RWPE2 (cell line): ENCODE data around the gene TFPT.

Experiments used
- ATAC-seq: fragments of 200-7000 bp; cut with Tn5 transposase; 3 replicates; pipeline ENCODE4 v1.9.1; 2021; ENCODE audit warnings: low read depth
- DNase-seq: peaks from one replicate; pipeline ENCODE4 v3.0.0-alpha.2; 2020; ENCODE audit warnings: low spot score
- H3K27ac ChIP-seq: fragments of 450-650 bp; 2 replicates; pipeline ENCODE4 v1.5.1; 2017; ENCODE audit warnings: mild to moderate bottlenecking; ENCODE audit not compliant: poor library complexity, severe bottlenecking
- H3K27me3 ChIP-seq: fragments of 250-450 bp; sonication (Bioruptor Pico); 2 replicates; pipeline ENCODE4 v1.5.1; 2021; ENCODE audit warnings: mild to moderate bottlenecking, moderate library complexity; ENCODE audit not compliant: insufficient read depth, poor library complexity, severe bottlenecking
- H3K36me3 ChIP-seq: fragments of 250-450 bp; sonication (Bioruptor Pico); 2 replicates; pipeline ENCODE4 v1.5.1; 2020; ENCODE audit warnings: low read depth, mild to moderate bottlenecking, moderate library complexity
- H3K4me1 ChIP-seq: fragments of 250-450 bp; sonication (Bioruptor Pico); 2 replicates; pipeline ENCODE4 v1.5.1; 2021; ENCODE audit warnings: mild to moderate bottlenecking, moderate library complexity; ENCODE audit not compliant: insufficient read depth, poor library complexity, severe bottlenecking
- H3K4me3 ChIP-seq: fragments of 250-450 bp; sonication (Bioruptor Pico); 2 replicates; pipeline ENCODE4 v1.5.1; 2021; ENCODE audit warnings: mild to moderate bottlenecking, moderate library complexity; ENCODE audit not compliant: severe bottlenecking
- H3K9me3 ChIP-seq: fragments of 250-450 bp; sonication (Bioruptor Pico); 2 replicates; pipeline ENCODE4 v1.5.1; 2021; ENCODE audit warnings: mild to moderate bottlenecking, moderate library complexity; ENCODE audit not compliant: severe bottlenecking
- TF ChIP-seq, protein P1 (sequence below): fragments of 450-650 bp; IDR thresholded peaks from one replicate; pipeline ENCODE4 v1.5.1; 2017; ENCODE audit warnings: mild to moderate bottlenecking, moderate library complexity; ENCODE audit not compliant: poor library complexity, severe bottlenecking

TFPT gene

DNA sequence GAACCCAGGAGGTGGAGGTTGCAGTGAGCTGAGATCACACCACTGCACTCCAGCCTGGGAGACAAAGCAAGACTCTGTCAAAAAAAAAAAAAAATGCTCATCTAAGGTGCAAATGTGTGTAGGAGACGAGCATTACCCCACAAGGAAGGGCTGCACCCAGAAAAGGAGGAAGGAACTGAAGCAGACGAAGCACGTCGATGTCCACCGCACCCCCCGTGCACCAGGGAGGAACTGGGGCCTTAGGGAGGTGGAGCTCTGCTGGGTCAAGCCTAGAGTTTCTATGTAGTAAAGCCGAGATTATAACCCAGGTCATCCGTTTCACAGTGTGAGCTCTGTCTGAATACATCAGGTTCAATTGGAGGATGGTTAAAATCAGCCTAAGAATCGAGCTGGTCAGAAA lies 52.8 kb downstream of the TFPT start:
- Histone ChIP-seq H3K36me3 (no peaks in the 10 kb centered on the region), H3K9me3 (no peaks in the 10 kb centered on the region), H3K4me3 (no peak overlapping the region), H3K4me1 (no peaks in the 10 kb centered on the region), H3K27ac (no peak overlapping the region), H3K27me3 (no peaks in the 10 kb centered on the region)
- no peak for ATAC-seq
- TF ChIP-seq, protein P1, sequence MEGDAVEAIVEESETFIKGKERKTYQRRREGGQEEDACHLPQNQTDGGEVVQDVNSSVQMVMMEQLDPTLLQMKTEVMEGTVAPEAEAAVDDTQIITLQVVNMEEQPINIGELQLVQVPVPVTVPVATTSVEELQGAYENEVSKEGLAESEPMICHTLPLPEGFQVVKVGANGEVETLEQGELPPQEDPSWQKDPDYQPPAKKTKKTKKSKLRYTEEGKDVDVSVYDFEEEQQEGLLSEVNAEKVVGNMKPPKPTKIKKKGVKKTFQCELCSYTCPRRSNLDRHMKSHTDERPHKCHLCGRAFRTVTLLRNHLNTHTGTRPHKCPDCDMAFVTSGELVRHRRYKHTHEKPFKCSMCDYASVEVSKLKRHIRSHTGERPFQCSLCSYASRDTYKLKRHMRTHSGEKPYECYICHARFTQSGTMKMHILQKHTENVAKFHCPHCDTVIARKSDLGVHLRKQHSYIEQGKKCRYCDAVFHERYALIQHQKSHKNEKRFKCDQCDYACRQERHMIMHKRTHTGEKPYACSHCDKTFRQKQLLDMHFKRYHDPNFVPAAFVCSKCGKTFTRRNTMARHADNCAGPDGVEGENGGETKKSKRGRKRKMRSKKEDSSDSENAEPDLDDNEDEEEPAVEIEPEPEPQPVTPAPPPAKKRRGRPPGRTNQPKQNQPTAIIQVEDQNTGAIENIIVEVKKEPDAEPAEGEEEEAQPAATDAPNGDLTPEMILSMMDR: no peak
- no peak for DNase-seq
